ENCODE measurements around the gene NPAS3. TPM values are rescaled to one million over a fixed set of nuclear protein-coding genes. Genes with fewer than 3 reads are reported as not detected.

The NPAS3 gene
- total RNA-seq (2022) (0.35 and 0.79 TPM in 2 replicates), Bru-seq, nascent RNA (percentile 25 among the genes with signal in this experiment), BruChase-seq, experiment 1, labeled RNA remaining after a 6-hour chase (percentile 24 among the genes with signal in this experiment), BruChase-seq, experiment 2, labeled RNA remaining after a 2-hour chase (percentile 29 among the genes with signal in this experiment)
- long read RNA-seq, partial matches to known transcripts = 1 of 2 reads
- long read RNA-seq, other reads (novel, unspliced or antisense) = 1 of 2 reads

GRCh38 chr14:32938719-32939253 lies at the start of gene NPAS3:
TSS of gene NPAS3 (plus strand) at chr14:32938879.
- peak within 1 kb of the TSS; percentile 31 for H3K27ac Mint-ChIP-seq (ENCODE audit: low read depth, unreplicated experiment)
- TF ChIP-seq CTCF (IDR thresholded peaks at IDR 0.05; ENCODE audit: unreplicated experiment) = no peak
- DNase-seq (ENCODE audit: unreplicated experiment) = no peak
- intact Hi-C loops (cut with micrococcal nuclease) = loop anchor here (10.0 kb wide), 1 partner anchor 344 kb away; no protein-coding TSS in a partner anchor
- CTCF ChIA-PET = interaction anchor here (0.6 to 1.8 kb wide), 2 partner anchors 10 to 571 kb away, joined by 3 to 4 read pairs; no protein-coding TSS in a partner anchor
- peak within 1 kb of the TSS; percentile 83 for H3K4me3 Mint-ChIP-seq (ENCODE audit: unreplicated experiment)
- no TSS peak for BruUV-seq (replicated peaks)
- H3K4me1 Mint-ChIP-seq (ENCODE audit: insufficient read depth, unreplicated experiment) = peaks cover 6% of the 10 kb centered on the region
- peaks cover 36% of the 10 kb centered on the region for H3K27me3 Mint-ChIP-seq (ENCODE audit: insufficient read depth, unreplicated experiment)
- POLR2A ChIA-PET = interaction anchor here (0.5 to 1.0 kb wide), 3 partner anchors 75 to 469 kb away, joined by 3 read pairs; no protein-coding TSS in a partner anchor
- no peaks in the 10 kb centered on the region for H3K36me3 Mint-ChIP-seq (ENCODE audit: insufficient read depth, unreplicated experiment)
- H3K9me3 Mint-ChIP-seq (ENCODE audit: unreplicated experiment) = no peaks in the 10 kb centered on the region

GRCh38 chr14:32896979-32897697 lies 41.5 kb upstream of the NPAS3 start:
- Mint-ChIP-seq H3K4me1 (ENCODE audit: insufficient read depth, unreplicated experiment) (no peaks in the 10 kb centered on the region), H3K4me3 (ENCODE audit: unreplicated experiment) (peak overlapping the region; percentile 74), H3K9me3 (ENCODE audit: unreplicated experiment) (no peaks in the 10 kb centered on the region), H3K36me3 (ENCODE audit: insufficient read depth, unreplicated experiment) (no peaks in the 10 kb centered on the region), H3K27me3 (ENCODE audit: insufficient read depth, unreplicated experiment) (no peaks in the 10 kb centered on the region), H3K27ac (ENCODE audit: low read depth, unreplicated experiment) (peak overlapping the region; percentile 96)
- BruUV-seq (replicated peaks) = no TSS peak
- TF ChIP-seq CTCF (IDR thresholded peaks at IDR 0.05; ENCODE audit: unreplicated experiment) = no peak
- CTCF ChIA-PET = interaction anchor here (0.6 to 1.8 kb wide), 8 partner anchors 10 to 1606 kb away, joined by 3 to 5 read pairs (median 3); no protein-coding TSS in a partner anchor
- DNase-seq (ENCODE audit: unreplicated experiment) = peak; percentile 43
- POLR2A ChIA-PET = interaction anchor here (1.0 to 1.3 kb wide), 4 partner anchors 9 to 27 kb away, joined by 3 read pairs; no protein-coding TSS in a partner anchor
- intact Hi-C loops (cut with micrococcal nuclease) = no loop called here

GRCh38 chr14:32897698-32898064 lies 41.0 kb upstream of the NPAS3 start:
- BruUV-seq (replicated peaks) = no TSS peak
- Mint-ChIP-seq H3K9me3 (ENCODE audit: unreplicated experiment) (no peaks in the 10 kb centered on the region), H3K36me3 (ENCODE audit: insufficient read depth, unreplicated experiment) (no peaks in the 10 kb centered on the region), H3K27ac (ENCODE audit: low read depth, unreplicated experiment) (peak overlapping the region; percentile 96), H3K4me3 (ENCODE audit: unreplicated experiment) (peak overlapping the region; percentile 74), H3K4me1 (ENCODE audit: insufficient read depth, unreplicated experiment) (no peaks in the 10 kb centered on the region), H3K27me3 (ENCODE audit: insufficient read depth, unreplicated experiment) (no peaks in the 10 kb centered on the region)
- CTCF ChIA-PET = interaction anchor here (0.6 to 1.8 kb wide), 6 partner anchors 11 to 1605 kb away, joined by 3 to 5 read pairs (median 3); no protein-coding TSS in a partner anchor
- TF ChIP-seq CTCF (IDR thresholded peaks at IDR 0.05; ENCODE audit: unreplicated experiment) = no peak
- no peak for DNase-seq (ENCODE audit: unreplicated experiment)
- POLR2A ChIA-PET = interaction anchor here (1.0 to 1.3 kb wide), 2 partner anchors 9 to 13 kb away, joined by 3 read pairs; no protein-coding TSS in a partner anchor
- intact Hi-C loops (cut with micrococcal nuclease) = no loop called here

- Mint-ChIP-seq H3K36me3 (ENCODE audit: insufficient read depth, unreplicated experiment) (no peaks in the 10 kb centered on the region), H3K4me1 (ENCODE audit: insufficient read depth, unreplicated experiment) (no peaks in the 10 kb centered on the region), H3K4me3 (ENCODE audit: unreplicated experiment) (no peak overlapping the region), H3K9me3 (ENCODE audit: unreplicated experiment) (no peaks in the 10 kb centered on the region), H3K27me3 (ENCODE audit: insufficient read depth, unreplicated experiment) (no peaks in the 10 kb centered on the region), H3K27ac (ENCODE audit: low read depth, unreplicated experiment) (no peak overlapping the region)
- DNase-seq (ENCODE audit: unreplicated experiment) = no peak
- TF ChIP-seq CTCF (IDR thresholded peaks at IDR 0.05; ENCODE audit: unreplicated experiment) = no peak
- no TSS peak for BruUV-seq (replicated peaks)
- POLR2A ChIA-PET = interaction anchor here (1.0 kb wide), 1 partner anchor 9 kb away, joined by 7 read pairs; no protein-coding TSS in a partner anchor
- CTCF ChIA-PET = no interaction called here
- intact Hi-C loops (cut with micrococcal nuclease) = no loop called here
Measured at GRCh38 chr14:32898876-32899275, 39.8 kb upstream of the NPAS3 start.
